ENCODE measurements around the gene PITPNC1.
"Not testable (repeated sequence)": the region's sequence is repeated elsewhere in the genome, so short reads cannot be mapped to it uniquely, and the experiment has no call there.

The PITPNC1 gene

GRCh38 chr17:67594115-67594880, 217.2 kb downstream of the PITPNC1 start:
- no peak for DNase-seq

GRCh38 chr17:67600408-67600807, 223.3 kb downstream of the PITPNC1 start:
- no peak for DNase-seq

GRCh38 chr17:67601897-67602296, 224.8 kb downstream of the PITPNC1 start:
- no peak for DNase-seq

GRCh38 chr17:67602444-67602843, 225.4 kb downstream of the PITPNC1 start:
- no peak for DNase-seq

GRCh38 chr17:67602974-67603373, 225.9 kb downstream of the PITPNC1 start:
- DNase-seq, result peak; percentile 43

GRCh38 chr17:67605256-67605912, 228.3 kb downstream of the PITPNC1 start:
- no peak for DNase-seq

GRCh38 chr17:67606471-67606870, 229.4 kb downstream of the PITPNC1 start:
- no peak for DNase-seq

GRCh38 chr17:67606896-67607604, 230.0 kb downstream of the PITPNC1 start:
- DNase-seq, result no peak

GRCh38 chr17:67610061-67610460, 233.0 kb downstream of the PITPNC1 start:
- no peak for DNase-seq

GRCh38 chr17:67613961-67614360, 236.9 kb downstream of the PITPNC1 start:
- DNase-seq, result no peak

- no peak for DNase-seq
These were observed 238.0 kb downstream of the PITPNC1 start for GRCh38 chr17:67615011-67615561.

GRCh38 chr17:67615736-67616135, 238.7 kb downstream of the PITPNC1 start:
- no peak for DNase-seq

- DNase-seq, result no peak
These were observed 240.3 kb downstream of the PITPNC1 start for GRCh38 chr17:67617304-67617899.

- DNase-seq, result no peak
These were observed 242.5 kb downstream of the PITPNC1 start for GRCh38 chr17:67619555-67619954.

- DNase-seq, result no peak
These were observed 243.0 kb downstream of the PITPNC1 start for GRCh38 chr17:67620088-67620487.

- no peak for DNase-seq
These were observed 243.6 kb downstream of the PITPNC1 start for GRCh38 chr17:67620636-67621035.

GRCh38 chr17:67623767-67624166, 246.7 kb downstream of the PITPNC1 start:
- DNase-seq, result no peak

GRCh38 chr17:67624886-67625656, 248.0 kb downstream of the PITPNC1 start:
- DNase-seq, result no peak

- no peak for DNase-seq
These were observed 248.9 kb downstream of the PITPNC1 start for GRCh38 chr17:67625971-67626370.

GRCh38 chr17:67628580-67629013, 251.5 kb downstream of the PITPNC1 start:
- DNase-seq, result peak; percentile 43

GRCh38 chr17:67629971-67630320, 252.9 kb downstream of the PITPNC1 start:
- peak; percentile 79 for DNase-seq

GRCh38 chr17:67630836-67631235, 253.8 kb downstream of the PITPNC1 start:
- not testable (repeated sequence) for DNase-seq
